ENCODE data around the gene ZNF304. TPM values are rescaled to one million over a fixed set of nuclear protein-coding genes. Genes with fewer than 3 reads are reported as not detected.

Gene ZNF304
- total RNA-seq, 1 donor from 2014 or later, result 15.8 TPM

DNA sequence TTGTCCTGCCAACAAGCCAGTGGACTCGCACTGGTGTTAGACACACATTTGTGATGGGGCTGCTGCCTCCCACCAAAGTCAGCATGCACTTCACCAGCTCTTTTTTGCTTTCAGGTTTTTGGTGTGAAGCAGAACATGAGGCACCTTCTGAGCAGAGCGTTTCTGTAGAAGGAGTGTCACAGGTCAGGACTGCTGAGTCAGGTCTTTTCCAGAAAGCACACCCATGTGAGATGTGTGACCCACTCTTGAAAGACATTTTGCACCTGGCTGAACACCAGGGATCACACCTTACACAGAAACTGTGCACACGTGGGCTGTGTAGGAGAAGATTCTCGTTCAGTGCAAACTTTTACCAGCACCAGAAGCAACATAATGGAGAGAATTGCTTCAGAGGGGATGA is 4.8 kb downstream of the ZNF304 start:
- H3K4me3 Mint-ChIP-seq (ENCODE audit: unreplicated experiment), result no peak overlapping the region
- TF ChIP-seq, protein P1, sequence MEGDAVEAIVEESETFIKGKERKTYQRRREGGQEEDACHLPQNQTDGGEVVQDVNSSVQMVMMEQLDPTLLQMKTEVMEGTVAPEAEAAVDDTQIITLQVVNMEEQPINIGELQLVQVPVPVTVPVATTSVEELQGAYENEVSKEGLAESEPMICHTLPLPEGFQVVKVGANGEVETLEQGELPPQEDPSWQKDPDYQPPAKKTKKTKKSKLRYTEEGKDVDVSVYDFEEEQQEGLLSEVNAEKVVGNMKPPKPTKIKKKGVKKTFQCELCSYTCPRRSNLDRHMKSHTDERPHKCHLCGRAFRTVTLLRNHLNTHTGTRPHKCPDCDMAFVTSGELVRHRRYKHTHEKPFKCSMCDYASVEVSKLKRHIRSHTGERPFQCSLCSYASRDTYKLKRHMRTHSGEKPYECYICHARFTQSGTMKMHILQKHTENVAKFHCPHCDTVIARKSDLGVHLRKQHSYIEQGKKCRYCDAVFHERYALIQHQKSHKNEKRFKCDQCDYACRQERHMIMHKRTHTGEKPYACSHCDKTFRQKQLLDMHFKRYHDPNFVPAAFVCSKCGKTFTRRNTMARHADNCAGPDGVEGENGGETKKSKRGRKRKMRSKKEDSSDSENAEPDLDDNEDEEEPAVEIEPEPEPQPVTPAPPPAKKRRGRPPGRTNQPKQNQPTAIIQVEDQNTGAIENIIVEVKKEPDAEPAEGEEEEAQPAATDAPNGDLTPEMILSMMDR (IDR thresholded peaks at IDR 0.05; ENCODE audit: partially characterized antibody, unreplicated experiment), result no peak
- H3K36me3 Mint-ChIP-seq (ENCODE audit: unreplicated experiment), result peaks cover 8% of the 10 kb centered on the region
- H3K9me3 Mint-ChIP-seq (ENCODE audit: unreplicated experiment), result peaks cover 6% of the 10 kb centered on the region
- H3K4me1 Mint-ChIP-seq (ENCODE audit: low read depth, unreplicated experiment), result peaks cover 11% of the 10 kb centered on the region
- H3K27ac Mint-ChIP-seq (ENCODE audit: unreplicated experiment), result no peak overlapping the region
- DNase-seq, result no peak
- no peaks in the 10 kb centered on the region for H3K27me3 Mint-ChIP-seq (ENCODE audit: unreplicated experiment)

DNA sequence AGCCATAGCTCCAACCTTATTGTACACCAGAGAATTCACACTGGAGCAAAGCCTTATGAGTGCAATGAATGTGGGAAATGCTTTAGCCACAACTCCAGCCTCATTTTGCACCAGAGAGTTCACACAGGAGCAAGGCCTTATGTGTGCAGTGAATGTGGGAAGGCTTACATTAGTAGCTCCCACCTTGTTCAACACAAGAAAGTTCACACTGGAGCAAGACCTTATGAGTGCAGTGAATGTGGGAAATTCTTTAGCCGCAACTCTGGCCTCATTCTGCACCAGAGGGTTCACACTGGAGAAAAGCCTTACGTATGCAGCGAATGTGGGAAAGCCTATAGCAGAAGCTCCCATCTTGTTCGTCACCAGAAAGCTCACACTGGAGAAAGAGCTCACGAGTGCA is 6.3 kb downstream of the ZNF304 start:
- Mint-ChIP-seq H3K4me1 (ENCODE audit: low read depth, unreplicated experiment) (peaks cover 5% of the 10 kb centered on the region), H3K27me3 (ENCODE audit: unreplicated experiment) (no peaks in the 10 kb centered on the region), H3K36me3 (ENCODE audit: unreplicated experiment) (peaks cover 8% of the 10 kb centered on the region), H3K27ac (ENCODE audit: unreplicated experiment) (no peak overlapping the region), H3K4me3 (ENCODE audit: unreplicated experiment) (no peak overlapping the region), H3K9me3 (ENCODE audit: unreplicated experiment) (peaks cover 2% of the 10 kb centered on the region)
- TF ChIP-seq, protein P1 (IDR thresholded peaks at IDR 0.05; ENCODE audit: partially characterized antibody, unreplicated experiment), result no peak
- DNase-seq, result no peak

DNA sequence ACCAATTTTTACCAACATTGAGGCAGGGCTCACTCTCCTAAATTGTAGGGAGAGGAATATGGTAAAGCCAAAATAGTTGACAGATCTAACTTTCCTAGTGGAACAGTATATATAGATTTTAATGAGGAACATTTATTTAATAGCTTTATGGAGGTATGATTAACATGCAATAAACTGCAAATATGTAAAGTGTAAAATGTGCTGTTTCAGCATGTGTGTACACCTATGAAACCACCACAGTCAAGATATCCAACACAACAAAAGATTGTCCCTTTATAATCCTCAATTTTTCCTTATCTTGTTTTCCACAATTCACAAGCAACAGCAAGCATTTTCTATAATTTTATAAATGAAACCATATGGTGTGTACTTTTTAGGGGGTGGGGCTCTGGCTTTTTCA is 8.2 kb downstream of the ZNF304 start:
- no peak overlapping the region for H3K4me3 Mint-ChIP-seq (ENCODE audit: unreplicated experiment)
- peaks cover 7% of the 10 kb centered on the region for H3K4me1 Mint-ChIP-seq (ENCODE audit: low read depth, unreplicated experiment)

DNA sequence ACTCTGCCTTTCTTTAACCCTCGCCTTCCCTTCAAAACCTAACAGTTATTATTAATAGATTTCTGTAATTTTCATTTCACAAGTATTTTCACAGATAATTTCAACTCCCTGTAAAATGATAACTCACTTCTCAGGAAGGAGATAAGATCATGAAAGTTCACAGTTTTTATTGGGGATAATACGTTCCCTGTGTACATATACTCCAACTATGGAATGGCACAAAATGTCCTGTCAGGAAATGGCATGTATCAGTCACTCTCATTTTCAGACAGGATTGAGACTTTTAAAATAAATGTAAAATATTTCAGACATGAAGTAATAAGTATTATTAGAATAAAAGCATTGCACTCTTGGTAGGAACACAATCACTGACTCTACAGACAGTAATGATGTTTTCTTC is 11.3 kb downstream of the ZNF304 start:
- Mint-ChIP-seq H3K4me3 (ENCODE audit: unreplicated experiment) (peak overlapping the region; percentile 97), H3K9me3 (ENCODE audit: unreplicated experiment) (peaks cover 4% of the 10 kb centered on the region), H3K4me1 (ENCODE audit: low read depth, unreplicated experiment) (peaks cover 7% of the 10 kb centered on the region), H3K27ac (ENCODE audit: unreplicated experiment) (peak overlapping the region; percentile 91), H3K36me3 (ENCODE audit: unreplicated experiment) (no peaks in the 10 kb centered on the region), H3K27me3 (ENCODE audit: unreplicated experiment) (peaks cover 2% of the 10 kb centered on the region)
- TF ChIP-seq, protein P1 (IDR thresholded peaks at IDR 0.05; ENCODE audit: partially characterized antibody, unreplicated experiment), result no peak
- no peak for DNase-seq

More for the DNA sequence above, 8.2 kb downstream of the ZNF304 start:
- peaks cover 4% of the 10 kb centered on the region for H3K9me3 Mint-ChIP-seq (ENCODE audit: unreplicated experiment)
- TF ChIP-seq, protein P1 (IDR thresholded peaks at IDR 0.05; ENCODE audit: partially characterized antibody, unreplicated experiment), result no peak
- no peak for DNase-seq
- H3K36me3 Mint-ChIP-seq (ENCODE audit: unreplicated experiment), result peaks cover 8% of the 10 kb centered on the region
- no peak overlapping the region for H3K27ac Mint-ChIP-seq (ENCODE audit: unreplicated experiment)
- peaks cover 2% of the 10 kb centered on the region for H3K27me3 Mint-ChIP-seq (ENCODE audit: unreplicated experiment)

DNA sequence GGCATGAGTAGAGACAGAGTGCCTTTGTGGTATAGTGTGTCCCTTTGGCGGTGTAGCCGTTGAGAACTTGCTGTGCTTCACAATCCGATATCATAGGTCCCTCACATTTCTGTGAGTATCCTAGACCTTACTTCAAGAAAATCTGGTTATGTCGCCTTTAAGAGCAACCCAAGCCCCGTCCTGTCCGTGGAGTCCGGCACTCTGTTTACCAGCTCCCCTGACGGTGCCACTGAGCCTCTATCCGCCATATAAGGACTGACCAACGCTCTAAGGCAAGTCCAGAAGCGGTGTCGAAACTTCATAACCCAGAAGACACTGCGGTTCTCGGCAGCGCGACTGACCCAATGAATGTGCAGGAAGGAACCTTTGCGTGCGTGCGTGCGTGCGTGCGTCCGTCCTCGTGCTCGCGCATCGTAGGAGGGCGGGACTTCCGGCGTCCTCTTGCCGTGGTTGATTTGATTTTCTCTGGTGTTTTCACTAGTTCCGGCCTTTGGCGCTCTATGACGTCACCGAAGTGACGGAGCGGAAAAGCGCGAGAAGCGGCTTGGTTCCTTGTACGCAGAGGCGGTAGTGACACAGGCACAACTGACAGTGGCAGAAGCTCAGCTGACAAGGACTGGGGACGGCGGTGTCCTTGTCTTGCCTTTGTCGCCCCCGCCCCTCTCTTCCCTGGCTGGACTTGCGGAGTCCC is 12.1 kb downstream of the ZNF304 start, which contains the start of the genes TRAPPC2B and ZNF547:
TSS of gene TRAPPC2B (plus strand) at position 555 of the 691 bp plus-strand sequence. CDS start 1,283 bp downstream, outside the sequence.
TSS of gene ZNF547 (plus strand) at position 555 of the 691 bp plus-strand sequence. CDS start 5,005 bp downstream, outside the sequence.
- Mint-ChIP-seq H3K4me3 (ENCODE audit: unreplicated experiment) (peak within 1 kb of the TSS; percentile 97), H3K27me3 (ENCODE audit: unreplicated experiment) (peaks cover 2% of the 10 kb centered on the region), H3K27ac (ENCODE audit: unreplicated experiment) (peak within 1 kb of the TSS; percentile 91), H3K9me3 (ENCODE audit: unreplicated experiment) (peaks cover 4% of the 10 kb centered on the region), H3K4me1 (ENCODE audit: low read depth, unreplicated experiment) (peaks cover 7% of the 10 kb centered on the region), H3K36me3 (ENCODE audit: unreplicated experiment) (no peaks in the 10 kb centered on the region)
- peak; percentile 98 for DNase-seq
- TF ChIP-seq, protein P1 (IDR thresholded peaks at IDR 0.05; ENCODE audit: partially characterized antibody, unreplicated experiment), result no peak

Data from glutamatergic neuron (in vitro differentiated cells).